ENCODE measurements around the gene CLIP3. TPM values are rescaled to one million over a fixed set of nuclear protein-coding genes. Genes with fewer than 3 reads are reported as not detected.

Gene CLIP3
- total and polyA plus RNA-seq, 2 of the 13 experiments (the other 11 are each of a cell fraction or from before 2014, with no cell fraction given) = 0.15 to 1.2 TPM

GRCh38 chr19:36008336-36008978 lies 24.2 kb downstream of the CLIP3 start, which contains the start of gene SYNE4 (continued):
- TF ChIP-seq HDAC1 (CRISPR knock-in tag; IDR thresholded peaks at IDR 0.05) (peak; percentile 50; the same call in 1 of the 2 replicates), ZNF841 (CRISPR knock-in tag; IDR thresholded peaks at IDR 0.05; ENCODE audit: borderline replicate concordance) (no peak), SSRP1 (CRISPR knock-in tag; IDR thresholded peaks at IDR 0.05) (no peak), IKZF1 (IDR thresholded peaks at IDR 0.05) (no peak), ZNF549 (CRISPR knock-in tag; IDR thresholded peaks at IDR 0.05) (no peak), ZNF274 (CRISPR knock-in tag; IDR thresholded peaks at IDR 0.05) (no peak), FOXA3 (CRISPR knock-in tag; IDR thresholded peaks at IDR 0.05) (no peak), SMC3 (IDR thresholded peaks at IDR 0.05; ENCODE audit: low read length) (no peak), ZNF556 (CRISPR knock-in tag; IDR thresholded peaks at IDR 0.05; ENCODE audit: borderline replicate concordance) (peak; percentile 70; the same call in 1 of the 2 replicates), ZNF790 (CRISPR knock-in tag; IDR thresholded peaks at IDR 0.05; ENCODE audit: borderline replicate concordance) (no peak), IRF2 (CRISPR knock-in tag; IDR thresholded peaks at IDR 0.05) (0 out of 2 replicates have a peak, but pooled peaks have one; percentile 15), CEBPG (CRISPR knock-in tag; IDR thresholded peaks at IDR 0.05) (no peak), THAP9 (CRISPR knock-in tag; IDR thresholded peaks at IDR 0.05; ENCODE audit: borderline replicate concordance) (peak; percentile 86; the same call in 1 of the 2 replicates), SOX5 (CRISPR knock-in tag; IDR thresholded peaks at IDR 0.05; ENCODE audit: borderline replicate concordance) (0 out of 2 replicates have a peak, but pooled peaks have one; percentile 19), MXD3 (CRISPR knock-in tag; IDR thresholded peaks at IDR 0.05) (peak; percentile 64), HIVEP1 (CRISPR knock-in tag; IDR thresholded peaks at IDR 0.05) (peak; percentile 50; the same call in 1 of the 2 replicates), SP140L (CRISPR knock-in tag; IDR thresholded peaks at IDR 0.05; ENCODE audit: borderline replicate concordance) (no peak), ZNF264 (CRISPR knock-in tag; IDR thresholded peaks at IDR 0.05) (no peak), ZNF414 (CRISPR knock-in tag; IDR thresholded peaks at IDR 0.05) (no peak), ZMYM3 (CRISPR knock-in tag; IDR thresholded peaks at IDR 0.05) (peak; percentile 33), ZNF17 (CRISPR knock-in tag; IDR thresholded peaks at IDR 0.05) (no peak), YY1 (IDR thresholded peaks at IDR 0.05; ENCODE audit: insufficient read depth, insufficient replicate concordance, low read depth, low read length) (peak; percentile 20), NAIF1 (CRISPR knock-in tag; IDR thresholded peaks at IDR 0.05; ENCODE audit: borderline replicate concordance) (no peak), ZNF652 (CRISPR knock-in tag; IDR thresholded peaks at IDR 0.05; ENCODE audit: borderline replicate concordance, low read depth) (peak; percentile 98), ZNF180 (CRISPR knock-in tag; IDR thresholded peaks at IDR 0.05; ENCODE audit: borderline replicate concordance, low read depth) (no peak), ZNF562 (CRISPR knock-in tag; IDR thresholded peaks at IDR 0.05; ENCODE audit: borderline replicate concordance) (no peak)

Measured in HepG2 (cell line).